GM12878 (cell line): ENCODE measurements around the gene ATXN7L1. TPM values are rescaled to one million over a fixed set of nuclear protein-coding genes. Genes with fewer than 3 reads are reported as not detected.

ENCODE experiments used
- CEBPZ ChIP-seq: fragments of 150-350 bp; IDR thresholded peaks from 2 replicates; pipeline ENCODE4 v1.6.1; 2016; ENCODE audit warnings: low read depth, low read length
- FOS ChIP-seq: IDR thresholded peaks from 3 replicates; pipeline ENCODE4 v1.6.1; 2011; ENCODE audit warnings: borderline replicate concordance; ENCODE audit not compliant: insufficient read length; ENCODE audit errors: extremely low read depth
- NFXL1 ChIP-seq: fragments of 450-650 bp; IDR thresholded peaks from 2 replicates; pipeline ENCODE4 v1.6.1; 2017; ENCODE audit warnings: antibody characterized with exemption, mild to moderate bottlenecking, borderline replicate concordance
- POLR2AphosphoS5 ChIP-seq: IDR thresholded peaks from 2 replicates; pipeline ENCODE4 v1.6.1; 2011; ENCODE audit warnings: mild to moderate bottlenecking, low read length, inconsistent platforms
- RBBP5 ChIP-seq: fragments of 200-600 bp; sonication (generic); conservative IDR thresholded peaks from 2 replicates; pipeline ENCODE4 v1.6.1; 2016
- SKIL ChIP-seq: fragments of 450-650 bp; IDR thresholded peaks from 2 replicates; pipeline ENCODE4 v1.6.1; 2017; ENCODE audit warnings: mild to moderate bottlenecking, low read depth, inconsistent platforms; ENCODE audit not compliant: poor library complexity, severe bottlenecking
- SREBF1 ChIP-seq: IDR thresholded peaks from 2 replicates; pipeline ENCODE4 v1.6.1; 2012; ENCODE audit warnings: mild to moderate bottlenecking, low read length
- ZNF592 ChIP-seq: fragments of 450-650 bp; IDR thresholded peaks from 2 replicates; pipeline ENCODE4 v1.6.1; 2017; ENCODE audit warnings: mild to moderate bottlenecking, moderate library complexity
- polyA plus RNA-seq, 11 experiments: library from polyadenylated mRNA; depleted of rRNA in 4 of 11; unstranded in 6 of 11; stranded (reverse) in 5 of 11; fragments of >200 nt; fragmentation: Nextera tagmentation in 4 of 11; fragmentation: Illumina TruSeq in 1 of 11; extraction: Ambion mirVana in 4 of 11; extraction: Trizol in 1 of 11; gene quantifications; 1 replicate in 1 of 11; 2 replicates in 10 of 11; pipeline versions ENCODE4 v1.2.1 to v1.2.3, GENCODE V29; 2011 to 2016; ENCODE audit warnings: inconsistent platforms in 2 of 11, missing spikeins in 2 of 11, low read depth in 1 of 11
- total RNA-seq, 4 experiments: library from RNA; depleted of rRNA in 3 of 4; stranded (reverse); fragments of >200 nt in 3 of 4; fragmentation: Illumina TruSeq in 1 of 4; extraction: Trizol in 1 of 4; gene quantifications; 2 replicates each; pipeline versions ENCODE4 v1.2.1 to v1.2.3, GENCODE V29; 2013 to 2021

The ATXN7L1 gene
- total and polyA plus RNA-seq, 10 of the 15 experiments (the other 5 are each of a cell fraction or from before 2014, with no cell fraction given), result 0.40 to 2.9 (median 1.2) TPM

- TF ChIP-seq SKIL (no peak), SREBF1 (no peak), ZNF592 (no peak), NFXL1 (no peak), CEBPZ (no peak), FOS (no peak), RBBP5 (no peak), POLR2AphosphoS5 (no peak)
Measured at GRCh38 chr7:105693576-105693975, 182.8 kb downstream of the ATXN7L1 start (continued).
